H1 (cell line): Measurements from ENCODE around the gene CAP1. TPM values are rescaled to one million over a fixed set of nuclear protein-coding genes. Genes with fewer than 3 reads are reported as not detected.
"Not testable (repeated sequence)": the region's sequence is repeated elsewhere in the genome, so short reads cannot be mapped to it uniquely, and the experiment has no call there.

Source experiments
- CTCF ChIA-PET: fragments of 300-600 bp; sonication (Branson Sonifier 250); formaldehyde crosslinking; loops from one replicate; lab custom pipeline; 2021; ENCODE audit not compliant: partially characterized antibody; lab: Charles Lee
- POLR2A ChIA-PET: fragments of 300-600 bp; sonication (Branson Sonifier 250); formaldehyde crosslinking; loops from one replicate; lab custom pipeline; 2021; ENCODE audit warnings: inconsistent platforms; ENCODE audit not compliant: partially characterized antibody; lab: Charles Lee
- DNase-seq, 2 experiments: peaks; one replicate each; pipeline versions ENCODE4 v3.0.0 to v3.0.0-alpha.2; 2010 to 2022; ENCODE audit warnings: low spot score in 2 of 2, low read depth in 1 of 2, mixed read lengths in 1 of 2
- FAIRE-seq: peaks from 2 replicates; lab custom pipeline; 2011; peaks lifted over from hg19 to GRCh38; lab: Jason Lieb, UNC
- H2AFZ ChIP-seq: 2 replicates; pipeline ENCODE4 v1.8.1; 2012; ENCODE audit warnings: low read length, inconsistent platforms
- H2AK5ac ChIP-seq: 2 replicates; pipeline ENCODE4 v1.6.1; 2013; ENCODE audit warnings: low read depth, low read length
- H2BK120ac ChIP-seq: replicated peaks from 2 replicates; pipeline ENCODE3; 2013; ENCODE audit warnings: low read depth, low read length, inconsistent platforms
- H2BK12ac ChIP-seq: 2 replicates; pipeline ENCODE4 v1.6.1; 2013; ENCODE audit warnings: low read depth, low read length
- H2BK15ac ChIP-seq: 2 replicates; pipeline ENCODE4 v1.6.1; 2013; ENCODE audit warnings: low read length
- H2BK20ac ChIP-seq: 2 replicates; pipeline ENCODE4 v1.6.1; 2013; ENCODE audit warnings: low read length
- H2BK5ac ChIP-seq: 2 replicates; pipeline ENCODE4 v1.6.1; 2013; ENCODE audit warnings: low read depth, low read length
- H3K14ac ChIP-seq: 2 replicates; pipeline ENCODE4 v1.6.1; 2013; ENCODE audit warnings: inconsistent platforms; ENCODE audit not compliant: insufficient read length
- H3K18ac ChIP-seq: 2 replicates; pipeline ENCODE4 v1.6.1; 2013; ENCODE audit warnings: low read length; ENCODE audit errors: extremely low read depth
- H3K23ac ChIP-seq: 2 replicates; pipeline ENCODE4 v1.6.1; 2013; ENCODE audit warnings: inconsistent platforms; ENCODE audit not compliant: insufficient read length
- H3K23me2 ChIP-seq: 2 replicates; pipeline ENCODE4 v1.6.1; 2013; ENCODE audit warnings: low read depth, low read length
- H3K27ac ChIP-seq: 2 replicates; pipeline ENCODE4 v1.6.1; 2011; ENCODE audit warnings: low read depth, low read length, inconsistent platforms
- H3K27me3 ChIP-seq, 4 experiments: replicated peaks in 1 of 4; 1 replicate in 1 of 4; 2 replicates in 3 of 4; pipeline versions ENCODE4 v1.6.1 to v1.8.1; 2011 to 2013; ENCODE audit warnings: low read length in 3 of 4, mild to moderate bottlenecking in 3 of 4, inconsistent platforms in 2 of 4, mixed read lengths in 2 of 4, moderate library complexity in 1 of 4; ENCODE audit not compliant: control insufficient read depth in 3 of 4, insufficient read depth in 3 of 4; ENCODE audit errors: extremely low read depth in 1 of 4
- H3K36me3 ChIP-seq, 4 experiments: 2 replicates each; pipeline versions ENCODE4 v1.6.1 to v1.8.1; 2011 to 2013; ENCODE audit warnings: mild to moderate bottlenecking in 4 of 4, low read length in 3 of 4, moderate library complexity in 2 of 4, control low read depth in 1 of 4, inconsistent platforms in 1 of 4; ENCODE audit not compliant: insufficient read depth in 4 of 4, control insufficient read depth in 2 of 4
- H3K4ac ChIP-seq: replicated peaks from 2 replicates; pipeline ENCODE3; 2013; ENCODE audit warnings: low read length, low read depth, mixed read lengths, inconsistent platforms; ENCODE audit not compliant: insufficient read length
- H3K4me1 ChIP-seq, 4 experiments: replicated peaks in 1 of 4; 1 replicate in 1 of 4; 2 replicates in 3 of 4; pipeline versions ENCODE4 v1.6.1 to v1.8.1; 2011 to 2013; ENCODE audit warnings: low read length in 3 of 4, inconsistent platforms in 2 of 4, mixed read lengths in 1 of 4; ENCODE audit not compliant: insufficient read depth in 4 of 4, control insufficient read depth in 3 of 4
- H3K4me2 ChIP-seq, 2 experiments: 2 replicates each; pipeline versions ENCODE4 v1.6.1 to v1.8.1; 2011 to 2013; ENCODE audit warnings: low read depth in 2 of 2, low read length in 2 of 2, control low read depth in 1 of 2, inconsistent platforms in 1 of 2, mild to moderate bottlenecking in 1 of 2; ENCODE audit not compliant: insufficient read depth in 1 of 2
- H3K4me3 ChIP-seq, 4 experiments: fragments of 200-600, 300-600 bp in 1 of 4; sonication (generic), shearing (Covaris generic), sonication (Bioruptor Twin) in 1 of 4; 2 replicates each; pipeline versions ENCODE4 v1.5.1 to v1.8.1; 2011 to 2016; ENCODE audit warnings: low read length in 4 of 4, low read depth in 3 of 4, control low read depth in 2 of 4, inconsistent platforms in 2 of 4, mild to moderate bottlenecking in 2 of 4, mixed read lengths in 1 of 4, moderate library complexity in 1 of 4; ENCODE audit not compliant: insufficient read depth in 2 of 4; ENCODE audit errors: extremely low read depth in 1 of 4
- H3K56ac ChIP-seq: replicated peaks from 2 replicates; pipeline ENCODE3; 2013; ENCODE audit warnings: low read depth, mild to moderate bottlenecking, mixed read lengths, low read length, inconsistent platforms; ENCODE audit not compliant: insufficient read length
- H3K79me1 ChIP-seq: 2 replicates; pipeline ENCODE4 v1.6.1; 2013; ENCODE audit warnings: low read depth, low read length, control low read depth
- H3K79me2 ChIP-seq, 2 experiments: 2 replicates each; pipeline versions ENCODE4 v1.6.1 to v1.8.1; 2012 to 2013; ENCODE audit warnings: low read length in 2 of 2, mild to moderate bottlenecking in 2 of 2, inconsistent platforms in 1 of 2; ENCODE audit not compliant: insufficient read depth in 2 of 2, control insufficient read depth in 1 of 2
- H3K9ac ChIP-seq, 4 experiments: replicated peaks in 1 of 4; 1 replicate in 1 of 4; 2 replicates in 3 of 4; pipeline versions ENCODE4 v1.6.1 to v1.8.1; 2011 to 2013; ENCODE audit warnings: low read depth in 3 of 4, low read length in 3 of 4, control low read depth in 2 of 4, mild to moderate bottlenecking in 2 of 4, moderate library complexity in 2 of 4, inconsistent platforms in 1 of 4; ENCODE audit errors: extremely low read depth in 1 of 4
- H3K9me3 ChIP-seq, 2 experiments: 2 replicates each; pipeline versions ENCODE4 v1.6.1 to v1.8.1; 2012 to 2013; ENCODE audit warnings: mild to moderate bottlenecking in 2 of 2, moderate library complexity in 2 of 2, control low read depth in 1 of 2, inconsistent platforms in 1 of 2, low read depth in 1 of 2, low read length in 1 of 2, mixed read lengths in 1 of 2; ENCODE audit not compliant: insufficient read depth in 2 of 2
- H4K20me1 ChIP-seq, 2 experiments: replicated peaks in 1 of 2; 2 replicates each; pipeline versions ENCODE3 to v1.8.1; 2011 to 2013; ENCODE audit warnings: inconsistent platforms in 2 of 2, low read length in 2 of 2, mild to moderate bottlenecking in 1 of 2; ENCODE audit not compliant: insufficient read depth in 2 of 2, control insufficient read depth in 1 of 2
- H4K5ac ChIP-seq: 2 replicates; pipeline ENCODE4 v1.6.1; 2013; ENCODE audit warnings: low read length, low read depth, mixed read lengths, inconsistent platforms; ENCODE audit not compliant: insufficient read length
- H4K8ac ChIP-seq: 2 replicates; pipeline ENCODE4 v1.8.0; 2013; ENCODE audit warnings: mild to moderate bottlenecking, moderate library complexity, low read length, inconsistent platforms; ENCODE audit not compliant: insufficient read depth; ENCODE audit errors: extremely low read depth
- H4K91ac ChIP-seq: replicated peaks from 2 replicates; pipeline ENCODE3; 2013; ENCODE audit warnings: low read length, mixed read lengths, inconsistent platforms; ENCODE audit not compliant: insufficient read length
- CTCF ChIP-seq, 3 experiments: IDR thresholded peaks; 1 replicate in 2 of 3; 2 replicates in 1 of 3; pipeline versions ENCODE4 v1.5.1 to v1.6.1; 2011; ENCODE audit warnings: low read length in 3 of 3, mild to moderate bottlenecking in 3 of 3, inconsistent platforms in 2 of 3, low read depth in 1 of 3, moderate library complexity in 1 of 3; ENCODE audit not compliant: insufficient read depth in 1 of 3; ENCODE audit errors: control extremely low read depth in 1 of 3
- RAD21 ChIP-seq, 2 experiments: IDR thresholded peaks in 1 of 2; conservative IDR thresholded peaks in 1 of 2; 2 replicates each; pipeline ENCODE4 v1.6.1; 2011; ENCODE audit warnings: low read depth in 2 of 2, low read length in 2 of 2, improper control_type of control experiment in 1 of 2, inconsistent platforms in 1 of 2, mild to moderate bottlenecking in 1 of 2, moderate library complexity in 1 of 2
- WGBS, 2 experiments: shearing (Covaris generic) in 1 of 2; methylation state at CpG; one replicate each; pipeline versions ENCODE4 v1.1.6 to v1.1.7; 2013 to 2015; ENCODE audit warnings: low lambda C conversion rate in 2 of 2, mixed read lengths in 2 of 2, inconsistent platforms in 1 of 2, low coverage in 1 of 2, missing lambda C conversion rate in 1 of 2; ENCODE audit not compliant: insufficient replicate concordance in 2 of 2, insufficient coverage in 1 of 2, insufficient read length in 1 of 2; ENCODE audit errors: extremely low coverage in 1 of 2, missing lambda C conversion rate in 1 of 2; 5-methylcytosine and 5-hydroxymethylcytosine counted together
- polyA plus RNA-seq, 7 experiments: library from polyadenylated mRNA; depleted of rRNA in 3 of 7; stranded (reverse) in 5 of 7; unstranded in 2 of 7; fragments of >200 nt in 5 of 7; fragments of 200-250 nt in 2 of 7; gene quantifications; 1 replicate in 5 of 7; 2 replicates in 1 of 7; 4 replicates in 1 of 7; pipeline versions ENCODE4 v1.2.1 to v1.2.3, GENCODE V29; 2011 to 2013; ENCODE audit warnings: missing spikeins in 2 of 7, mixed read lengths in 2 of 7
- total RNA-seq: library from RNA; stranded (reverse); fragmentation: NEBNext Ultra II Directional; extraction: Animal tissue kit (Norgen Biotek cat#: 25700); gene quantifications from 2 replicates; pipeline ENCODE4 v1.2.1, GENCODE V29; 2021

Gene CAP1
- total and polyA plus RNA-seq, 2 of the 8 experiments (the other 6 are each of a cell fraction or from before 2014, with no cell fraction given) = 140 to 295 TPM

DNA sequence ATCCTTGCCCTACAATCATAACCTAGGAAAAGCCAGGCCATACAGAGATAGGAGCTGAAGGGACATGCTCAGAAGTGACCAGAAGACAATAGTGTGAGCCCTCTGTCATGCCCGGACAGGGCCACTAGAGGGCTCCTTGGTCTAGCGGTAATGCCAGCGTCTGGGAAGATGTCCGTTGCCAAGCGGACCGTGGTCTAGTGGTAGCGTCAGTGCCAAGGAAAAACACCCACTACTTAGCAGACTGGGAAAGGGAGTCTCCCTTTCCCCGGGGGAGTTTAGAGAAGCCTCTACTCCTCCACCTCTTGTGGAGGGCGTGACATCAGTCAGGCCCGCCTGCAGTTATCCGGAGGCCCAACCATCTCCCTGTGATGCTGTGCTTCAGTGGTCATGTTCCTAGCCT lies 44.2 kb downstream of the CAP1 start:
- peaks cover 8 to 62% (median 35%) of the 10 kb centered on the region in 4 experiments; a peak in 6 of 8 replicates for H3K36me3 ChIP-seq
- H3K4me3 ChIP-seq, H2BK120ac ChIP-seq, H3K4ac ChIP-seq, H4K20me1 ChIP-seq, H3K4me1 ChIP-seq, H4K91ac ChIP-seq, FAIRE-seq, H3K9ac ChIP-seq, H3K4me2 ChIP-seq, H3K56ac ChIP-seq, H2BK15ac ChIP-seq, H2BK20ac ChIP-seq, H3K9me3 ChIP-seq, H3K79me1 ChIP-seq, H3K27me3 ChIP-seq, H3K79me2 ChIP-seq, H2BK5ac ChIP-seq, H2AK5ac ChIP-seq, H2BK12ac ChIP-seq, H3K23ac ChIP-seq, H3K23me2 ChIP-seq, H4K5ac ChIP-seq, H3K14ac ChIP-seq, H3K18ac ChIP-seq, H2AFZ ChIP-seq, H3K27ac ChIP-seq, H4K8ac ChIP-seq: not testable (repeated sequence)
- peak; percentile 23 to 87 for DNase-seq
- TF ChIP-seq CTCF (IDR thresholded peaks at IDR 0.05; ENCODE audit: control extremely low read depth in 1 of 3, insufficient read depth in 1 of 3, low read depth in 1 of 3, low read length in 3 of 3) (peak; percentile 53 to 73 (median 55)), RAD21 (IDR thresholded peaks at IDR 0.05 in 1 of 2, conservative IDR thresholded peaks at IDR 0.05 in 1 of 2; ENCODE audit: low read depth in 2 of 2, low read length in 2 of 2) (peak; percentile 65 to 66)
- CTCF ChIA-PET = interaction anchor here (0.7 to 3.5 kb wide), 21 partner anchors 8 to 320 kb away, joined by 3 to 20 read pairs (median 4); partner anchors contain the start of gene PPT1
- POLR2A ChIA-PET = interaction anchor here (1.2 kb wide), 1 partner anchor 10 kb away, joined by 6 read pairs; no protein-coding TSS in a partner anchor
- 50% methylated on average over 11 of the region's 11 CpGs; no CpG with 5 or more reads in 1 of the 2 experiments for WGBS, 2 experiments
